ENCODE data around the gene MRNIP.

DNA sequence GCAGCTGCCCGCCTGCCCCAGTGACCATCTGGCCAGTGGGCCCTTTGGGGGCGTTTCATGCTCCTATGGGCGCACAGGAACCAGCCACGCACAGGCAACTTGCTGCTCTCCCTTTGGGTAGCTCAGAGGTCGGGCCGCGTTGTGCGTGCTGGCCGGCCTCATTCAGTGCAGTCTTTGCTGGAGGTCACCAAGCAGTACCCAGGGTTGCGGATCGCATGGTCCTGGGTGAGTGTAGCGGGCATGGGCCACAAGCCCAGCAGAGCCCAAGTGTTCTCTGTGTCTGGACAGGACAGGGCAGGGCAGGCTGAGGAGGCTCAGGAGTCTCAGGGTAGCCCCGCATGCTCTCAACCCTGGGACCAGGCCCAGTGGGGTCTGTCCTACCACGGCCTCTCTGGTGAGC is 9.9 kb upstream of the MRNIP start:
- no peak for TF ChIP-seq POLR2A (IDR thresholded peaks at IDR 0.05)
- TF ChIP-seq, protein P1, sequence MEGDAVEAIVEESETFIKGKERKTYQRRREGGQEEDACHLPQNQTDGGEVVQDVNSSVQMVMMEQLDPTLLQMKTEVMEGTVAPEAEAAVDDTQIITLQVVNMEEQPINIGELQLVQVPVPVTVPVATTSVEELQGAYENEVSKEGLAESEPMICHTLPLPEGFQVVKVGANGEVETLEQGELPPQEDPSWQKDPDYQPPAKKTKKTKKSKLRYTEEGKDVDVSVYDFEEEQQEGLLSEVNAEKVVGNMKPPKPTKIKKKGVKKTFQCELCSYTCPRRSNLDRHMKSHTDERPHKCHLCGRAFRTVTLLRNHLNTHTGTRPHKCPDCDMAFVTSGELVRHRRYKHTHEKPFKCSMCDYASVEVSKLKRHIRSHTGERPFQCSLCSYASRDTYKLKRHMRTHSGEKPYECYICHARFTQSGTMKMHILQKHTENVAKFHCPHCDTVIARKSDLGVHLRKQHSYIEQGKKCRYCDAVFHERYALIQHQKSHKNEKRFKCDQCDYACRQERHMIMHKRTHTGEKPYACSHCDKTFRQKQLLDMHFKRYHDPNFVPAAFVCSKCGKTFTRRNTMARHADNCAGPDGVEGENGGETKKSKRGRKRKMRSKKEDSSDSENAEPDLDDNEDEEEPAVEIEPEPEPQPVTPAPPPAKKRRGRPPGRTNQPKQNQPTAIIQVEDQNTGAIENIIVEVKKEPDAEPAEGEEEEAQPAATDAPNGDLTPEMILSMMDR (IDR thresholded peaks at IDR 0.05) = no peak
- no peak for TF ChIP-seq POLR2AphosphoS5 (IDR thresholded peaks at IDR 0.05)

All from breast epithelium (tissue), 3 donors.